ENCODE measurements around the gene PPM1M.

The PPM1M gene, protein sequence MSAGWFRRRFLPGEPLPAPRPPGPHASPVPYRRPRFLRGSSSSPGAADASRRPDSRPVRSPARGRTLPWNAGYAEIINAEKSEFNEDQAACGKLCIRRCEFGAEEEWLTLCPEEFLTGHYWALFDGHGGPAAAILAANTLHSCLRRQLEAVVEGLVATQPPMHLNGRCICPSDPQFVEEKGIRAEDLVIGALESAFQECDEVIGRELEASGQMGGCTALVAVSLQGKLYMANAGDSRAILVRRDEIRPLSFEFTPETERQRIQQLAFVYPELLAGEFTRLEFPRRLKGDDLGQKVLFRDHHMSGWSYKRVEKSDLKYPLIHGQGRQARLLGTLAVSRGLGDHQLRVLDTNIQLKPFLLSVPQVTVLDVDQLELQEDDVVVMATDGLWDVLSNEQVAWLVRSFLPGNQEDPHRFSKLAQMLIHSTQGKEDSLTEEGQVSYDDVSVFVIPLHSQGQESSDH

DNA sequence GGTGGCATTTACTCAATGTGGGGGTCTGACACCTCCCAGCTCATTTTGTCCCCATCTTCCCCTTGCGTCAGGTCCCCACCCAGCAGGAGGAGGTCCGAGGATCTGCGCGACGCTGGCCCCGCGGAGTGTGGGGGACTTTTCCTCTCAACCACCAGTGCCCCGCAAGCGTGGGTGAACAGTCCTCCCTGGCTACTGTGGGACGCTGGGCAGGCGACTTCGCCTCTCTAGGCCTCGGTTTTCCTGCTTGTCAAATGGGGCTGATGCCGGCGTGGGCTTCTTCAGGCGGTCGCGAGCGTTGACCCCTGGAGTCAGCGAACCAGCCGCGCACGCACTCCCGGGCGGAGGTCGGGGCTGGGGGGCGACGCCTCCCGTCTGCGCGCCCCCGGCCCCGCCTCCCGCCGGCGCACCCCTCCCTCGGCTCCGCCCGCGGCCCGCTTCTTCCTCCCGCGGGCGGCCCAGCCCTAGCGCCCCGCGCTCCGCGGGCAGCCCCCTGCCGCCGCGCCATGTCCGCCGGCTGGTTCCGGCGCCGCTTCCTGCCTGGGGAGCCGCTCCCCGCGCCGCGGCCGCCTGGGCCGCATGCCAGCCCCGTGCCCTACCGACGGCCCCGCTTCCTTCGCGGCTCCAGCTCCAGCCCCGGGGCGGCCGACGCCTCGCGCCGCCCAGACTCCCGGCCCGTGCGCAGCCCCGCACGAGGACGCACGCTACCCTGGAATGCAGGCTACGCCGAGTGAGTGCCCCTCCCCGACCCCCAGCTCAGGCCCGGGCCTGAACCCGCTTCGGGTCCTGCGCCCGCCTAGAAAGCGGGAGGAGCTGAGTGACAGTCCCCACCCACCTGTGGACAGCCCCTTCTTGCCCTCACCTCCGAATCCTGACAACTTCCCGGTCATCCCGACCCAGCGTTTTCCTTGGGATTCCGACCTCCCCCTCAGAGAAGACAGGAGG, at the start of gene PPM1M:
Gene PPM1M, plus strand, starts transcription at position 438 of the 942 bp plus-strand sequence. Its CDS starts 66 bp downstream, at position 504.
- DNase-seq: peak; percentile 58

DNA sequence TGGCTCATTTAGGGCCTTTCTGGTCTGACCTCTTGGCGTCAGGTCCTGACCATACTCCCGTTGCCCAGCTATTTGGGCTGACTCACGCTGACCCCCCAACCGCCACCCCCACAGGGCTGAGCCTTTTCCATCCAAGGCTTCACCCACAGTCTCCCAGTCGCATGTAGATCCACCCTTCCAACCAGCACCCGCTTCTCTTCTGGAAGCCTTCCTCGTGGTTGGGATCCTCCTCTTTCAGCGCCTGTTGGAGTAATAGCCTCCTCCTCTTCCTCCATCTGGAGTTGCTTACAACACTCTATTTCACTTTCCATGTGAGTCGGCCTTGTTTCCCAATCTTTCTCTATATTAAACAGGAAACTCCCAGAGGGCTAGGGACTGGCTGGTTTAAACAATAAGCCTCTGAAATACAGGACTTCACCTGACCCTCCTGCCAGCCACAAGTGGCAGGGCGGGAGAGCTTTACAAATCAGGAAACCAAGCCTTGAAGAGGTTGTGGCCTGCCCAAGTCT, 49.7 kb upstream of the PPM1M start:
- no peak for DNase-seq

DNA sequence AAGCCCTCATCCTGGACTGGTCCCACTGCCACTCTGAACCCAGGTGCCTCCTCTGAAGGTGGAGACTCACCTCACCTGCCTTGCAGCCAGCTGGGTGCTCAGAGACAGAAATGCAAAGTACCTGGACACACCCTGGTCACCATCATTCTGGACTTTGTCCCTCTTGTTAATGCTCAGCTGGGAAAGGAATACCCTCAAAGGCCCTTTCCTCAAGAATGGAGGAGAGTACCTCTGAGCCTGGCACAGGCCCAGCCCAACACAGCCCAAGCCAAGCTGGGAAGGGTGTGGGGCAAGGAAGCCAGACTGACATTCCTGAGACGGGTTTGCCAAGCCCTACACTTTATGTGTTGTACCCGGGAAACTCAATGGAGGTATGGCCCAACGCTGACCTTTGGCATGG, 48.6 kb upstream of the PPM1M start:
- DNase-seq: no peak

DNA sequence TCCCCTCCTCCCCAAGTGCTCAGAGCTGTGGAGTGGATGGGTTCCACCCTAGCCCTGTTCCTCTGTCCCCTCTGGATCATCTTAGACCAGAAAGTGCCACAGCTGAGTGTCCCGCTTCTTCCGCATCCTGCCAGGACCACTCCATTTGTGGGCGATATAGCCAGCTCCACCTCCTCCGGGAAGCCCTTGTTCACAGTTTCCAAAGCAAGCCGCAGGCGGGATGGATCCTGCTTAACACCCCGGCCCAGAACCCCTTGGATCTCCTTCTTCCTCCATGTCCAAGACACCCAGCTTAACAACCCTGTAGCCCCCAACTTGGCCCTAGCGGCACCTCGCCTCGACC, 48.1 kb upstream of the PPM1M start:
- no peak for DNase-seq

DNA sequence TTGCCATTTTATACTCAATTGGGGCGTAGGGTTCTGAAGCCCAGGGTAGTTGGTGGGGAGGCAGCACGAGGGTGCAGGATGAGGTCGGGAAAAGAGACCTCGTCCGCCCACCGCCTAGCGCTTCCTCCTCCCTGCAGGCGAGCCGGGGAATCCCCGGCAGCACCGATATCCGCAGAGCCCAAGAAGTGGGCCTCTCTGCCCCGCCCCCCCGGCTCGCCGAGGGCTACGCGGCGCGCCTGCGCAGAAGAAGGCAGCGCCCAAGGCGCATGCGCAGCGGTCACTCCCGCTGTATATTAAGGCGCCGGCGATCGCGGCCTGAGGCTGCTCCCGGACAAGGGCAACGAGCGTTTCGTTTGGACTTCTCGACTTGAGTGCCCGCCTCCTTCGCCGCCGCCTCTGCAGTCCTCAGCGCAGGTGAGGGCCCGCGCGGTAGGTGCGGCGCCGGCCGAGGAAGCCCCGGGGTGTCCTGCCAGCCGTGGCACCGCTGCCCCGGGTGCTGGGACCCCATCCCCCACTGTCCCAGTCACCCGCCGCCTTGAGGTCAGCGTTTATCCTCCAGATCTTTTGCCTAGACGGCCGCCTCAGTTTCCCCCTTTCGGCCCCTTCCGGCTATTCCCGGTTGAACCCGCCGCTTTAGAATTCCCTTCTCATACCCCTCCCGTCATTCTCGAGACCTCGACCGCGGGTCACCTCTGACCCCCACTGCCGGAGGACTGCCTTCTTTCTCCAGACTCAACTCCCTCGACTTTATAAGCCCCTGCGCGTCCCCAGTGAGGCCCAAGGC, 47.5 kb upstream of the PPM1M start, which contains the start of gene ALAS1:
Gene ALAS1, plus strand, starts transcription at position 319 of the 784 bp plus-strand sequence. CDS start 1,082 bp downstream, outside the sequence.
- DNase-seq: peak; percentile 95

DNA sequence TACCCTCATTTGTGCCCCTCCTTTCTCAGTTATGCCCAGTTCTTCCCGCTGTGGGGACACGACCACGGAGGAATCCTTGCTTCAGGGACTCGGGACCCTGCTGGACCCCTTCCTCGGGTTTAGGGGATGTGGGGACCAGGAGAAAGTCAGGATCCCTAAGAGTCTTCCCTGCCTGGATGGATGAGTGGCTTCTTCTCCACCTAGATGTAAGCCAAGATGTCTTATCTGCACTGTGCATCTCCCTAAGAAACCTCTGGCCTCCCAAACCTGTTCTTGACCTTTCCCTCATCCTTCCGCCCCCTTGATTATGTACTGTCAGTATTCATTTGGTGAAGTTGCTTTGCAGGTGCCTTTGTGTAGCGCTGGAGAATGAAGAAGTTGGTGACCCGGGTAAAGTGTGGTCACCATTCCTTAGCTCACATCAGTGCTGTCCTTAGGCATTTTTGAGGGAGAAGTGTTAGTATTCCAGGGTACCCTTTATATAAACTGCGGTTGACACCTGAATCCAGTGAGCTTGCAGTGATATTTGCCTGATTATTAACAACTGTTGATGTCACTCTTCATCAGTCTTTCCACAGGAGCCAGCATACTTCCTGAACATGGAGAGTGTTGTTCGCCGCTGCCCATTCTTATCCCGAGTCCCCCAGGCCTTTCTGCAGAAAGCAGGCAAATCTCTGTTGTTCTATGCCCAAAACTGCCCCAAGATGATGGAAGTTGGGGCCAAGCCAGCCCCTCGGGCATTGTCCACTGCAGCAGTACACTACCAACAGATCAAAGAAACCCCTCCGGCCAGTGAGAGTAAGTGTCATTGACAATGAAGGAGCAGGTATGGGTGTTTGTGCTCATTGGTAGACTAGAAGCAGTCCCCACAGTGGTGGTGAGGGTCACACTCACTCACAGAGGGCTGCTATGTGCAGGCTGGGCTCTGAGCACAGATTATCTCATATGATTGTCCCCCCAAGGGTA, 46.6 kb upstream of the PPM1M start:
- no peak for DNase-seq

DNA sequence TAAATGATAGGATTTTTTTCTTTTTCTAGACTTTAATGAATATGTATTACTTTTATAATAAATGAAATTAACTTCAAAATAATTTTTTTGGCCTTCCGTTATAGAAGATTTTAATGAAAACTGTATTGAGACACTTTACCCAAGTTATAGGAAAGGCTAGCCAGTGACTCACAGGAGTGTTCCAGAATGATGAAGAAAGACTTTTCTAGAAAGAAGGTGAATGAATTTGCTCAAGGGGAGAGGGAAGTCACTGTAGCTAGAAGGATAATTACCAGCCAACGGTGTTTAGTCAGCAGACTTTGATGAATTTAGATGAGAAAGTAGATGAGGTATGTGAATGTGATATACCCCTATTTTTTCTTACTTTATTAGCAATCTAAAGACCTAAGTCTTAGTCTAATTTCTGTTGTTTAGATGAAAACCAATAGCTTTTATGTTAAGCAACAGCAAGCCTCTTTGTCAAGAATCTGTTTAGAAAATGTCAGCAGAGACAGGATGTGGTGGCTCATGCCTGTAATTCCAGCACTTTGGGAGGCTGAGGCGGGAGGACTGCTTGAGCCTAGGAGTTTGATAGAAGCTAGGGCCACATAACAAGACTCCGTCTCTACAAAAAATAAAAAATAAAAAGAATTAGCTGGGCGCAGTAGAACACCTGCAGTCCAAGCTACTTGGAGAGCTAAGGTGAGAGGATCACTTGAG, 44.4 kb upstream of the PPM1M start:
- no peak for DNase-seq

DNA sequence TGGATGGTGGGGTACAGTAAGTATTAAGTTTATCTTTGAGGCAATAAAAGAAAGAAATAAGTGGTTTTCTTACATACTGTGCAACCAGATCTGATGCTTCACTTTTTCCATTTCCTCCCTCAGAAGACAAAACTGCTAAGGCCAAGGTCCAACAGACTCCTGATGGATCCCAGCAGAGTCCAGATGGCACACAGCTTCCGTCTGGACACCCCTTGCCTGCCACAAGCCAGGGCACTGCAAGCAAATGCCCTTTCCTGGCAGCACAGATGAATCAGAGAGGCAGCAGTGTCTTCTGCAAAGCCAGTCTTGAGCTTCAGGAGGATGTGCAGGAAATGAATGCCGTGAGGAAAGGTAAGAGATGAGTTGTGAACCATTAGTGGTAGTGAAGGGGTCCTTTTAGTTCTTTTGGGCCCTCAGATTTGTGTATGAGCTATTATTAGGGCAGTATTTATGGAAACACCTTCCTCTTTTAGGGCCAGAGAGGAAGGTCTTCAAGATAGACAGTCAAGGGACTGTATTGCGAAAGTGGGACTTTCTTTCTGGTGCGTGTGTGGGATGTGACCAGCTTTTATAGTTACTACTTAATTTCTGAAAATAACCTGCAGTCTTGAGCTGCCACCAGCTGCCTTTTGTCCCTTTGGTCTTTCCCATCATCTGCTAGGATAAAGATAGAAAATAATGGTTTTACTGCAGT, 43.0 kb upstream of the PPM1M start:
- no peak for DNase-seq

DNA sequence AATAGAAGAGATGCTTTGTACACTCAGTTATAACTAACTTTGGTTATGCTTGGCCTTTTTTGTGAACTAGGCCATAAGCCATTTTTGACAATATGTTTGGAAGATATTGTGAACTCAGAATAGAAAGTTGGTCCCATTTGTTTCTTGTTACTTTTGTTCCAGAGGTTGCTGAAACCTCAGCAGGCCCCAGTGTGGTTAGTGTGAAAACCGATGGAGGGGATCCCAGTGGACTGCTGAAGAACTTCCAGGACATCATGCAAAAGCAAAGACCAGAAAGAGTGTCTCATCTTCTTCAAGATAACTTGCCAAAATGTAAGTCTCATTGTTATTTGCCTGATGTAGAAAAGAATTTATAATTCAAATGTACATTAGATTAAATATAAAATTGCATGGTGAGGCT, 41.9 kb upstream of the PPM1M start:
- DNase-seq: no peak

DNA sequence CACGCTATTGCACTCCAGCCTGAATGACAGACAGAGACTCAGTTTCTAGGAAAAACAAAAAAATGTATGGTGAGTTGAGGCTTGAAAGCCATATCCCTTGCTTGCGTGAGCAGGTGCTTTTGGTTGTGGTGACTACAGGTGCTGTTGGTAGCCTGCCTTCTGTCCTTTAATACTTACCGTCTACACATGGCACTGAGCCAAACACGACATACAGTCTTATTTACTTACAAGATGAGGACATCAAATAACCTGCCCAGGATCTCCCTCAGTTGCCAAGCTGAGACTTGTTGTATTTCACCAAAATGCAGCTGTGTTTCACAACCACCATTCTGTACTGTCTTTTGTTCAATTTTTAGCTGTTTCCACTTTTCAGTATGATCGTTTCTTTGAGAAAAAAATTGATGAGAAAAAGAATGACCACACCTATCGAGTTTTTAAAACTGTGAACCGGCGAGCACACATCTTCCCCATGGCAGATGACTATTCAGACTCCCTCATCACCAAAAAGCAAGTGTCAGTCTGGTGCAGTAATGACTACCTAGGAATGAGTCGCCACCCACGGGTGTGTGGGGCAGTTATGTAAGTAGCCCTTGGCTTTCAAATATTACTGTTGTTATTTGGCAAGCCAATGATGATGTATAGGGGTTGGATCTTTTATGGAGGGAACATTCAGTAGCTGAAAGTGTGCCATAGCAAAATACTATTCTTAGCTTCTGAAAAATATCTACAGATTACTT, 41.1 kb upstream of the PPM1M start:
- DNase-seq: peak; percentile 54

DNA sequence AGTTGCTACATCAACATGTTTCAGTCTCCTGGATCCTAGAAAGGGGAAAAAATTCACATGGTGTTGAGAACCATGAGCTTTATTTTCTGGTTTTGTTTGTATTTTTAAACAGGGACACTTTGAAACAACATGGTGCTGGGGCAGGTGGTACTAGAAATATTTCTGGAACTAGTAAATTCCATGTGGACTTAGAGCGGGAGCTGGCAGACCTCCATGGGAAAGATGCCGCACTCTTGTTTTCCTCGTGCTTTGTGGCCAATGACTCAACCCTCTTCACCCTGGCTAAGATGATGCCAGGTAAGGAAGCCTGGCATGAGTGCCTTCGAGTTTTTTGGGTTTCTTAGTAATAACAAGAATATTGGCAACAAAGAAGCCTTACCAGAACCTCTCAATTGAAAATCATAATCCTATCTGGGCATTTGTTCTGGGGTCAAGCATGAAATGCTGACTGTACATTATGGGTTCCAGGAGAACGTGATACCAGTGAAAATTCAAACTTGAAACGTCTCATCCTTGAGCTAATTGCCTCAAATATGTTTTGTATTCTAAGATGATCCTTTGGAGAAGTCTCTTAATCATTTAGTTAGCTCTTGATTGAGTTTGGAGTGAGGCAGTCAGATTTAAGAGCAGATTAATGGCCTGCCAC, 39.7 kb upstream of the PPM1M start:
- no peak for DNase-seq

DNA sequence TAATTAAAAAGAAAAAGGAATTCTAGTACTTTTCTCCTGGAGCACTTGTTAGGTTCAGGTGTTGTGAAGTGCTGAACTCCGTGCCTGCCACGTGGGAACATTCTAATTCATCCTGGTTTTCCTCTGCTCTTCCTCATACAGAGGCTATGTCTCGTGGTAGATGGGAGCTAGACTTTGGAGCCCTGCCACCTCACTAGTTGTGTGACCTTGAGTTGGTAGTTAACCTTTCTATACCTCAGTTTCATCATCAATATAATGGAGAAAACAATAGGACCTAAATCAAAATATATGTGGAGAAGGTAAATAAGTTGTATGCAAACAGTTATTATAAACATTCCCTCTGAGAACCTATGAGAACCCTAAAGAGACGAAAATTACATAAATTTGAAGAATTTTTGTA, 37.0 kb upstream of the PPM1M start:
- no peak for DNase-seq

DNA sequence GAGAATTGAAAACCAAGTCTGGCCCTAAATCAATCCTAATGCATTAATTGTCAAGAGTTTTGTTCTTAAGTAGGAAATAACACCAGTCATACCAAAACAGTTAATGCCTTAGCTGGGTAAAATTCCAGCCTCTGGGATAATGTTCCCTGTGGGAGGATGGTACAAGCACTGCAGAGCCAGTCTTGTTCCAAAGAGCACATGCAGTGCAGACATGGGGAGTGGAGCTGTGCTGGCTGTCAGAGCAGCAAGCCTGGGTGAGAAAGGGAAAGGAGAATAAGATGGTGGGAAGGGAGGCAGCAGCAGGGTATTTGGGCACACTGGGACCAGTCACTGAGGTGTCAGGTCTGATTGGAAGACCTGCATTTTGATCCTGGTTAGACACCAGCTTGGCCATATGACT, 35.5 kb upstream of the PPM1M start:
- DNase-seq: no peak

DNA sequence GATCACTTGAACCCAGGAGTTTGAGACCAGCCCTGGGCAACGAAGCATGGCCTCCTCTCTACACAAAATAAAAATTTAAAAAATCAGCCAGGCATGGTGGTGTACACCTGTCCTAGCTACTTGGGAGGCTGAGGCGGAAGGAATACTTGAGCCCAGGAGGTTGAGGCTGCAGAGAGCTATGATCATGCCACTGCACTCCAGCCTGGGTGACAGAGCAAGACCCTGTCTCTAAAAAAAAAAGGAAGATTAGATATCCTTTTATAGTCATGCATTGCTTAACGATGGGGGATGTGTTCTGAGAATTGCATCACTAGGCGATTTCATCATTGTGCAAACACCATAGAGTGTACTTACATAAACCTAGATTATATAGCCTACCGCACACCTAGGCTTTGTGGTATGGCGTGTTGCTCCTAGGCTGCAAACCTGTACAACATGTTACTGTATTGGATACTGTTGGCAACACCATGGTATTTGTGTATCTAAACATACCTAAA, 35.0 kb upstream of the PPM1M start:
- no peak for DNase-seq

DNA sequence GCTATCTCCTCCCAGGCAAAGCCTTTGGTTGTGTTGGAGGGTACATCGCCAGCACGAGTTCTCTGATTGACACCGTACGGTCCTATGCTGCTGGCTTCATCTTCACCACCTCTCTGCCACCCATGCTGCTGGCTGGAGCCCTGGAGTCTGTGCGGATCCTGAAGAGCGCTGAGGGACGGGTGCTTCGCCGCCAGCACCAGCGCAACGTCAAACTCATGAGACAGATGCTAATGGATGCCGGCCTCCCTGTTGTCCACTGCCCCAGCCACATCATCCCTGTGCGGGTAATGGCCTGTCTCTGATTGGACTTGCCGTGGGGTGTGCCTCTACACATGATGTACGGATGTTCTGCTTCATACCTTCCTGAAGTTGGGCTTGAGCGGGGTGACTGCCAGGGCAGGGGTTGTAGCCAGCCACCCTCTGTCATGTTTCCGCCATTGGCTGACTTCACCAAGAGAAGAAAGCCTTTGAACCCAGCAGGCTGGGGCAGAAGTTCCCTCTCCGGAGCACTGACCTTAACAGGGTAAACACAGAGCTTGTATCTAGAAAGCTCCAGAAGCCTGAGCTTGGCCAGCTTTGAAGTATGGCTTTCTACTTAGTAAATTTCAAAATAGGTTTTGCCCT, 34.2 kb upstream of the PPM1M start:
- no peak for DNase-seq

DNA sequence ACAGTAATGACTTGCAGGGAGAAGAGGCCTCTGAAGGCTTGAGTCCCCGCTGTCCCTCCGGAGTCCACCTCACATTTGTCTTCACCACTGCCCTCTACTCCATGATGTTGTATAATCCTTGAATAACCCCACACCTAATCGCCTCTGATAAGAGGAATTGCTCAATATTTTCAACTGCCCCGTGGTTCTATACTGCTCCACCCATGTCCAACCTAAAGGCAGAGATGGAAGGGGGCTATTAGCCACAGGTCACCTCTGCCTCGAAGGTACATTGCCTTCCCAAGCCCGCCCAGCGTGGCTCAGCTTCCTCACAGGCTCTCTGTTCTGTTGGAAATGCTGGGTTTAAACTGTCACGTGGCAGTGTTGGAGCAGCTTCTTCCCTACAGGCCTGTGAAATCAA, 32.6 kb upstream of the PPM1M start:
- DNase-seq: no peak

DNA sequence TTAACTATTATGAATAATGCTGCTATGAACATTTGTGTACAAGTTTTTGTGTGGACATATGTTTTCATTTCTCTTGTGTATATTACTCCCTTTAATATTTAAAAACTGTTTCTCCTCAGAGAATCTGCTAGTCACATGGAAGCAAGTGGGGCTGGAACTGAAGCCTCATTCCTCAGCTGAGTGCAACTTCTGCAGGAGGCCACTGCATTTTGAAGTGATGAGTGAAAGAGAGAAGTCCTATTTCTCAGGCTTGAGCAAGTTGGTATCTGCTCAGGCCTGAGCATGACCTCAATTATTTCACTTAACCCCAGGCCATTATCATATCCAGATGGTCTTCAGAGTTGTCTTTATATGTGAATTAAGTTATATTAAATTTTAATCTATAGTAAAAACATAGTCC, 31.7 kb upstream of the PPM1M start:
- DNase-seq: no peak

DNA sequence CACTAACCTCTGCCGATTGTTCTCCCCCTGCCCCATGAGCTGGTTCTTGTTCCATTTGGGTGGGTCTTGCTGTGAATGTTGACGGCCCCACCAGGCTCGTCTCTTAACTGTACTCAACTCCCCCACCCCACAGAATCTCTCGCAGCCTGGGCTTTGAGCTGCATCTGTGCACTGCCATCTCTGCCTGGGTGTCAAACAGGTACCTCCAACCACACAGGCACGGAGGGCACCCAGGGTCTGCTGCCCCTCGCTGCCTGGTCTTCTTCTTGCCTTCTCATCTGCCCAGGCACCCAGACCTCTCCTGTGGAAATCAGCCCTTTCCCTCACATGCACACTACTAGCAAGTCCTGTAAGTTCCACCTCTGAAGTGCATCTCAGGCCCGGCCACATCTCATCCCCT, 30.2 kb upstream of the PPM1M start:
- DNase-seq: no peak

All from activated CD4-positive, alpha-beta T cell treated with anti-CD3 and anti-CD28 coated beads for 48 hours (primary cell).